Measurements from ENCODE around the gene ELL2. TPM values are rescaled to one million over a fixed set of nuclear protein-coding genes. Genes with fewer than 3 reads are reported as not detected.

Gene ELL2
- 54.3 and 61.7 TPM in 2 replicates for total RNA-seq

GRCh38 chr5:95961617-95962474 lies at the start of gene ELL2:
Gene ELL2, minus strand, starts transcription at chr5:95961851. Its CDS starts 130 bp downstream, at chr5:95961721.

Other genes with a start within 250 kb of the ELL2 start
- 284 and 356 TPM in 2 replicates for gene RHOBTB3, start 230.5 kb downstream of the ELL2 start, total RNA-seq
- gene GLRX, start 139.1 kb downstream of the ELL2 start, total RNA-seq, result 58.6 and 87.0 TPM in 2 replicates